IPS DF 4.7 (cell line): ENCODE data around the gene ASXL1.

Experiments
- DNase-seq: peaks from one replicate; pipeline ENCODE4 v3.0.0-alpha.2; 2013; ENCODE audit warnings: low spot score; ENCODE audit errors: extremely low read depth

Gene ASXL1

GRCh38 chr20:32479012-32479411 lies 120.9 kb downstream of the ASXL1 start:
- DNase-seq: no peak

GRCh38 chr20:32479697-32480171 lies 121.6 kb downstream of the ASXL1 start:
- DNase-seq: no peak

GRCh38 chr20:32480371-32481241 lies 122.5 kb downstream of the ASXL1 start:
- DNase-seq: no peak

GRCh38 chr20:32481311-32482142 lies 123.4 kb downstream of the ASXL1 start:
- no peak for DNase-seq

- DNase-seq: no peak
Observed at GRCh38 chr20:32482143-32482441, 124.0 kb downstream of the ASXL1 start.

GRCh38 chr20:32482442-32483261 lies 124.5 kb downstream of the ASXL1 start:
- DNase-seq: no peak

GRCh38 chr20:32483351-32484224 lies 125.5 kb downstream of the ASXL1 start:
- DNase-seq: no peak

GRCh38 chr20:32484225-32484957 lies 126.3 kb downstream of the ASXL1 start:
- no peak for DNase-seq

GRCh38 chr20:32484958-32485769 lies 127.0 kb downstream of the ASXL1 start:
- no peak for DNase-seq

GRCh38 chr20:32485770-32486478 lies 127.8 kb downstream of the ASXL1 start:
- DNase-seq: no peak

GRCh38 chr20:32487381-32487780 lies 129.2 kb downstream of the ASXL1 start:
- no peak for DNase-seq

GRCh38 chr20:32488066-32488838 lies 130.1 kb downstream of the ASXL1 start:
- DNase-seq: no peak
